Activated CD4-positive, alpha-beta T cell treated with anti-CD3 and anti-CD28 coated beads for 4 hours (primary cell): Measurements from ENCODE around the gene ANKRD13A.

ENCODE experiments used
- DNase-seq, 2 donors: peaks; one replicate each; pipeline ENCODE4 v3.0.0-alpha.2; 2020

Gene ANKRD13A

DNA sequence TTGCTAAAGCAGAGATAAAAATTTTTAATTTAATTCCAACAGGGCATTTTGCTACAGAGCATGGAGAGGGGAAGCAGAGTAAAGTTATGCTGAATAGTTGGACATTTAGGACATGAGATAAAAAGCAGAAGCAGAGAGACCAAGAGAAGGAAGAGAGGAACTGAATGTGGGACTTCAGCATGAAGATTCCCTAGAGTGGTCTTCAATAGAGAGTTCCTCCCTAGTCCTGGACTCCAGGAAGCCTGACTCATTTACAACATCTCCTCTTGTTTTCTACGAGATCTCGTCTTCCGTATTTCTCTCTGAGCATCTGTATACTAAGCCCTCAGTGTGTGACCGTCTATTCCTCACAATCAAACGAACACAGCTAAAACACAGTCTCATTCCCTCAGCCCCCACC lies 89.7 kb downstream of the ANKRD13A start:
- no peak for DNase-seq
